GM12891 (cell line): Measurements from ENCODE around the gene SORCS2.

Source experiments
- POLR2A ChIP-seq: IDR thresholded peaks from 2 replicates; pipeline ENCODE4 v1.6.1; 2011; ENCODE audit warnings: low read depth, low read length, control low read depth
- POLR2AphosphoS5 ChIP-seq: IDR thresholded peaks from 2 replicates; pipeline ENCODE4 v1.6.1; 2011; ENCODE audit warnings: low read depth, low read length, control low read depth
- SPI1 ChIP-seq: IDR thresholded peaks from 2 replicates; pipeline ENCODE4 v1.6.1; 2011; ENCODE audit warnings: low read depth, low read length, control low read depth
- TAF1 ChIP-seq: IDR thresholded peaks from 2 replicates; pipeline ENCODE4 v1.6.1; 2011; ENCODE audit warnings: low read depth, low read length, control low read depth

DNA sequence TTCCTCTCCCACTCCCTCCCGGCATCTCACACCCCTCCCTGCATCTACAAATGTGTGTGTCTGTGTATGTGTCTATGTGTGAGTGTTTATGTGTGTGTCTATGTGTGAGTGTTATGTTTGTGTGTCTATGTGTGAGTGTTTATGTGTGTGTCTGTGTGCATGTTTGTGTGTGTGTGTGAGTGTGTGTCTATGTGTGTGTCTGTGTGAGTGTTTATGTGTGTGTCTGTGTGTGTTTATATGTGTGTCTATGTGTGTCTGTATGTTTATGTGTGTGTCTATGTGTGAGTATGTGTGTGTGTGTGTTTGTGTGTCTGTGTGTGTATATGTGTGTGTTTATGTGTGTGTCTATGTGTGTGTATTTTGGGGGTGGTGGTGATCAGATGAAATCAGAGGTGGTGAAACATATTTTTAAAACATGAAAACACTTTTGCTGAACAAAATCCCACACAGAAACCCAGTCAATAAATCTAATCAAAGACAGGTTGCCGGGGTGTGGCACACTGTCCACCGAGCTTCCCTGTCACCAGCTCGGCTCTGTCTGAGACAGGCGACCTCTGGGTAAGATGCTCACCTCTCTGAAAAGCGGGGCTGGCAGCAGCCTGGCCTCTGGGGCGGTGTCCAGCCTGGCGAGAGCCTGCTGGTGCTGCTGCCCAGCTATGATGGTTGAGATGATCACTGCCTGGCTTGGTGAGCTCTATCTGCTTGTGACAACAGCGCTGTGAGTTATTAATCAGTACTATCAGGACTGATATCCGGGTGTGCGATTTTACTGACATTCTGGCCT lies 429.1 kb downstream of the SORCS2 start:
- TF ChIP-seq POLR2AphosphoS5 (no peak), POLR2A (no peak), TAF1 (no peak), SPI1 (no peak)
